Ureter (tissue), 1 donor: ENCODE measurements around the gene UBAC2. TPM values are rescaled to one million over a fixed set of nuclear protein-coding genes. Genes with fewer than 3 reads are reported as not detected.
A peak's percentile ranks its signal among the peaks of the same experiment; 100 is the strongest.

Experiments used
- DNase-seq: peaks from one replicate; pipeline ENCODE4 v3.0.0-alpha.2; 2020; ENCODE audit warnings: low spot score
- total RNA-seq: library from RNA; stranded (reverse); gene quantifications from one replicate; pipeline ENCODE4 v1.2.4, GENCODE V29; 2023
- donor health status: DM: yes; HTN: yes; CAD: no.

UBAC2 gene, protein sequence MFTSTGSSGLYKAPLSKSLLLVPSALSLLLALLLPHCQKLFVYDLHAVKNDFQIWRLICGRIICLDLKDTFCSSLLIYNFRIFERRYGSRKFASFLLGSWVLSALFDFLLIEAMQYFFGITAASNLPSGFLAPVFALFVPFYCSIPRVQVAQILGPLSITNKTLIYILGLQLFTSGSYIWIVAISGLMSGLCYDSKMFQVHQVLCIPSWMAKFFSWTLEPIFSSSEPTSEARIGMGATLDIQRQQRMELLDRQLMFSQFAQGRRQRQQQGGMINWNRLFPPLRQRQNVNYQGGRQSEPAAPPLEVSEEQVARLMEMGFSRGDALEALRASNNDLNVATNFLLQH
- total RNA-seq: 55.9 TPM

DNA sequence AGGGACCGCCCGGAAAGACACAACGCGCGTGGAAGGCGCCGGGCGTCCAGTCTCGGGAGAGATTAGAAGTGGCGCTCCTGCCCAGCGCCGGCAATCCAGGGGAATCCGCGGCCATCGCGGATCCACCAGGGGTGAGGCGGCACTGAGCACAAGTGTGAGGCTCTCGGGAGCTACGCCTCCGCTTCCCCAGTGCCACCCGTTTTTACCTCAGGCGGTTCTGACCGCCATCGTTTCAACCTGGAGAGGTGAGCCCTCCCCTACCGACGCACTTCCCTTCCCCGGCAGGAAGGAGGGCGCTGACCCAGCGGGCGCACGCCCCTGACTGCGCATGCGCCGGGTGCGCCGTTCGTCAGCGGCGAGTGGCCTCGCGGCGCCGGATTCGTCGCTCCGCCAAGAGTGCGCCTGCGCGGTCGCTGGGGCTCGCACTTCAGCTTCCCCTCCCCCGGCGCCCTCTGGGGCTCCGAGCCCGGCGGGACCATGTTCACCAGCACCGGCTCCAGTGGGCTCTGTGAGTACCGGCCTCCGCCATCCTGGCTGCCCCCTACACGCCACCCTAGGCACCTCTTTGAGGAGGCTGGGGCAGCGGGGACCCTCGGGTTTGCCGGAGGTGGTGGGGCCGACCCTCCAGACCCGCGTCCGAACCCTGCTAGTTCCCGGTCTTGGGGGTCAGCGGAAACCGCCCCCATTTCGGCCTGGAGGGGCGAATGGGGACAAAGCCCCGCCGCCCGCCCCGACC lies at the start of gene UBAC2:
Gene UBAC2, plus strand, starts transcription at position 423 of the 736 bp plus-strand sequence. Its CDS starts 55 bp downstream, at position 478.
- peak; percentile 95 for DNase-seq

DNA sequence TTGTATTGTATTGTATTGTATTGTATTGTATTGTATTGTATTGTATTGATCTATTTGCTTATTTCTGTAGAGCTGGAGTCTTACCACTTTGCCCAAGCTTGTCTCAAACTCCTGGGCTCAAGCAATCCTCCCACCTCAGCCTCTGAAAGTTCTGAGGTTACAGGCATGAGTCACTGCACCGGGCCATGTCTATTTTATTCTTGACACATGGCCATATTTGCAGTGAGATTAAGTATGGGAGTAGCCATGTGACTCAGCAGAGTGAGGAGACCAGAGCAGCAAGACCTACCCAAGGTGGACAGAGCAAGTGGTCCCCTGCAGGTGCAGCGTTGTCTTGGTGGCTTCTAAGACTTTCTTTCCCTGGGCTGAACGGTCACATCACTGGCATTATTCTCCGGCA lies 49.1 kb upstream of the UBAC2 start:
- DNase-seq: no peak

DNA sequence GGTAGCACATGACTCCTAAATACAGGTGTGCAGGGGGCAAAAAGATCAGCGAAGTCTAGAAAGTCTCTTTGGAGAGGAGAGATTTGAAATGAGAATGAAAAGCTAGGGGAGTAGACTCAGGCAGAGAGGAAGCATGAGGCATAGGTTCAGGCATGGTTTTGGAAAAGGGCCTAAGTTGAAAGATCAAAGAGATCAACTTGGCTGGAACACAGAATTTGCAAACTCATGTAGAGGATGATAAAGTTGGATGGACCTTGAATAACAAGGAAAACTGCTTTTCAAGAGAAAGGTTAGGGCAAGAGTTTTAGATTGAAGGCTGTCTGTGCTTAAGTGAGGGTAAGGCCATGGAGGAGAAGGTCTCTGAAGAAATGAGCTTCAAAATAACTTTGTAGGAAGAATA lies 47.4 kb upstream of the UBAC2 start:
- DNase-seq: no peak

DNA sequence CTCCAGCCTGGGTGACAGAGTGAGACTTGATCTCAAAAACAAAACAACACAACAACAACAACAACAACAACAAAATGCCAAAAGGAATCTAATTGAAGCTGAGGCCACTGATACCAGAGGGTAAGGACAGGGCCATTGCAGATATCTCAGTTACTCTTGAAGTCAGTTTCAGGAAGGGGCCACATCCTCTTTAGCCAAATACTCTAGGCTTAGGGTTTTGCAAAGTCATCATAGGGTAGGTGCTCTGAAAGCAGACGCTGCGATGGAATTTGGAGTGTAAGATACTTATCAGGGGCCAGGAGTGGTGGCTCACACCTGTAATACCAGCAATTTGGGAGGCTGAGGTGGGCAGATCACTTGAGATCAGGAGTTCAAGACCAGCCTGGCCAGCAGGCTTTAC lies 46.6 kb upstream of the UBAC2 start:
- no peak for DNase-seq

DNA sequence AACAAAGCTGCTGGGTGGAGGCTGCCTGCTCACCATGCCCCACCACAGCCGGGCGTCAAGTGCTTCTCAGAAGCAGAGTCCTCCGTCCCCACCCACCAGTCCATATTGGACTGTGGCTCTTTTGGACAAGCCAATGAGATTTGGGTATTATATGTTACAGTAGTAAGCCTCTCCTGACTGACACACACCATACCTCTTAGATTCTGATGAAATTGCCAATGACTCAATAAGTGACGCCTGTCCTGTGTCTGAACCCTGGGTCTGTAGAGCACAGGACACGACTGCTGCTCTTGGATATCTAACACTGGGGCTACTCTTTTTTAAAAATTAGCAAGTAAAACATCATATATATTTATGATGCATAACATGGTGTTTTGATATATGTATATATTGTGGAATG lies 44.8 kb upstream of the UBAC2 start:
- no peak for DNase-seq

DNA sequence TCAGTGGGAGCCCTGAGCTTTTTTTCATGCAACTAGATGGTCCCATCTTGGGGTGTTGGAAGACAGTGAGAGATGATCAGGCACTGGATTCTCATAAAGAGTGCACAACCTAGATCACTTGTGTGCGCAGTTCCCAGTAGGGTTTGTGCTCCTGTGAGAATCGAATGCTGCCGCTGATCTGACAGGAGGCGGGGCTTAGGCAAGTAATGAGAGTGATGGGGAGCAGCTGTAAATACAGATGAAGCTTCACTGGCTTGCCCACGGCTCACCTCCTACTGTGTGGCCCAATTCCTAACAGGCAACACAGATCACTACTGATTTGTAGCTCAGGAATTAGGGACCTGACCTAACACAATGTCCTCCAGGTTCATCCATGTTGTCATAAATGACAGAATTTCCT lies 43.6 kb upstream of the UBAC2 start:
- DNase-seq: no peak

DNA sequence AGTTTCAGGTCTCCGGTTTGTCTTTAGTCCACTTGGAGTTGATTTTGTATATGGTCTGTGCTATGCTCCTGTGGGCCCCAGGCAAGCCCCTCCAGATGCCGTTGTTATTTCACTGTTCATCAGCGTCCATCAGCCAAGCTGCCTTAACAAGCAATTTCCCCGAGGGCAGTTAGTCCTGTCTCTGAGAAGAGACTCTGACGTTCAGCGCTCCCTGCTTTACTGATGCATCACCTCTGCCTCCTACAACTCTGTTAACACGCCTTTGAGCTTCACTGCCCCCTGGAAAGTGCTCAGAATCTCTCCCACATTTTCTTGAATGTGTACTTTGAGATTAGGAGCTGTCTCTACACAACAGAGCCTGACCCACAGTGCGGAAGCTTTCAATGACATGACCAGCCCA lies 41.8 kb upstream of the UBAC2 start:
- no peak for DNase-seq

DNA sequence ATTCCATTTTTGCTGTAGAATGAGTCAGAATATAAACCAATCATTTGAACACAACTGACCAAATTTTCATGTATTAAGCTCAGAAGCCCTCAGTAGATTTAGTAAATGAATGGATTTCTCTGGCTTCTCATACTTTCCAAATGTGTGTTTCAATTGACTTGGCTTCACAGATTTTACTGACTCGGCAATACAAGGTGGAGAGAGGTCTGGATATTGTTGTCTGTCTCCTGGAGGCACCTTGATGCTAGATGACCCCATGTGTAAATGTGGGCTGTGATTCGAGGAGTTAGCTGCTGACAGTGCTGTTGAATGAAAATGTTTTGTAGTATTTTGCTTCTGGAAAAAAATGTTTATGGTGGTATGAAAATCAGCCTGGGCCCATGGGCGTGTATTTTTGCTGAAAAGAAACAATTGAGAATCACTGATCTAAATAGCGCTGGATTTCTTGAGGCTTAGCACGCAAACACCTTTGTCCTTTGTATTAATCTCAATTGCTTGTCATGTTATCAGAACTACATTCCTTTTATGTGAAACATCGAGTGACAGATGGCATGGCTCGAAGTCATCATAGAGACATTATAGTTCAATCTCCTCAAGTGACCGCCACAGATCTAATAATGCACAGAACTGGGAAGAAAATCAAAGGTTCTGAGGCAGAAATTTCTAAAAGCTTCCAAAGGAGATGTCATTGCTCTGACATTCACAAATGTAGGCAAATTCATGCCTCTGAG lies 41.2 kb upstream of the UBAC2 start:
- no peak for DNase-seq

DNA sequence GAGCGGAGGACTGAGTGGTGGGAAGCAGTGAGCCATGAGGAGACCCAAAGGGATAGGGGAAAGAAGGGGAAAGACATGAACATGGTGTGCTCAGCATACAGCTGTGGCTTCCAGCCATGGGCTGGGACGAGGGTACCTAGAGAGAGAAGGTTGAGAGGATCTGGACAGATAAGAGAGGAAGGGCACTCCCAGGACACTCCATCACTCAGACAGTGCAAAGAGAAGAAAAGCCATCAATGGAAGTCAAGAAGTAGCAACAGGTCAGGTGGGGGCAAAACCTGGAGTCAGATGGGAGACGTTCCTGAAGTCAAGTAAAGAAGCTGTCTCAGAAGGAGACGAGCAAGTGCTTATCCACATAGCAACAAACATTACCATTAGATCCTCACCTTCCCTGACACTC lies 40.2 kb upstream of the UBAC2 start:
- no peak for DNase-seq

DNA sequence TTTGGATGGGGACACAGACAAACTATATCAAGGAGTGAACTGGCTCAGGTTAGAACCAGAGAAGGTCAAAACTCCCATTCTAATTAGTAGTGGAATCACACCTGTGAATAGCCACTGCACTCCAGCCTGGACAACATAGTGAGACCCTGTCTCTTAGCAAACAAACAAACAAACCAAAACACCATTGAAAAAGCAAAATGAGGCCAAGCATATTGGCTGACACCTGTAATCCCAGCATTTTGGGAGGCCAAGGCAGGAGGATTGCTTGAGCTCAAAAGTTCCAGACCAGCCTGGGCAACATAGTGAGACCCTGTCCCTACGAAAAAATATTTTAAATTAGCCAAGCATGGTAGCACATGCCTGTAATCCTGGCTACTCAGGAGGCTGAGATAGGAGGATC lies 39.1 kb upstream of the UBAC2 start:
- DNase-seq: no peak

DNA sequence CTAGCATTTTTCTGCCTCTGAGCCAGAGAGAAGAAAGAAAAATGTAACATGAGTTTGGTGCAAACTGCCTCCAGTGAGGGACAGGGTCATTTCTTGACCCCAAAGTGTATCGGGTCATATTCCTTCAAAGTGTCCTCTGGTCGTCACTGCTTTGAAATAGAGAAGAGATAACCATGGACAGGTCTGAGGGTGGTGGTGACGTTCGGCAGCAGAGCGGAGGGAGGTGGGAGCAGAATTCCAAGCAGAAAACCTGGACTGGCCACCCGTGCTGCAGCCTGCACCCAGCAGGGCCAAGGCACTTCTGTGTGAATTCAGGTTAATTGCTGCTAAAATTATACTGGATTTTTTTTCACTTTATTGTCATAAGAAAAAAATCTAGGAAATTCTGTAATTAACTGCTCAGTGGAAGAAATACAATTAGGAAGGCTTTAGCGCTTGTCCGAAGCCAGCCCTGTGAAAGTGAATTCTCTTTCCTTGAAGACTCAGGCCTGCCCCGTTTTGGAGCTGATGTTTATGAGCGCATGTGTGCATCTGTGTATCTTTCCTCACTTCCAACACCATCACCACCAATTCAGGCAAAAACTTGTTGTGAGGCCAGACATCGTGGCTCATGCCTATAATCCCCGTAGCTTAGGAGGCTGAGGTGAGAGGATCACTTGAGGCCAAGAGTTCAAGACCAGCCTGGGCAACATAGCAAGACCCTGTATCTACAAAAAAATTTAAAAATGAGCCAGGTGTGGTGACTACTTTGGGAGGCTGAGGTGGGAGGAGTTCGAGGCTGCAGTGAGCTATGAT lies 37.9 kb upstream of the UBAC2 start:
- DNase-seq: no peak

DNA sequence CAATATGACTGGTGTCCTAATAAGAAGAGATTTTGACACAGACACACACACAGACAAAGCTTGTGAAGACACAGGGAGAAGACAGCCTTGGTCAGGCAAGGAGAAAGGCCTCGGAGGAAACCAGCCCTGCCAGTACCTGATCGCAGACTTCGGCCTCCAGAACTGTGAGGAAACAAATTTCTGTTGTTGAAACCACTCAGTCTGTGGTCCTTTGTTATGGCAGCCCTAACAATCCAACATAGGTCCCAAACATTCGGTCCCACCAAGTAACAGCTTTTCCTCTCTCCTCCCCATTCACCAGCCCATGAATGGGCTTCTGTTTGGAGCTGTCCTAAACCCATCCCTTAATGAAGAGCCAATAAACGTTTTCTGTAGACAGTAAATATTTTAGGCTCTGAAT lies 36.4 kb upstream of the UBAC2 start:
- DNase-seq: no peak

DNA sequence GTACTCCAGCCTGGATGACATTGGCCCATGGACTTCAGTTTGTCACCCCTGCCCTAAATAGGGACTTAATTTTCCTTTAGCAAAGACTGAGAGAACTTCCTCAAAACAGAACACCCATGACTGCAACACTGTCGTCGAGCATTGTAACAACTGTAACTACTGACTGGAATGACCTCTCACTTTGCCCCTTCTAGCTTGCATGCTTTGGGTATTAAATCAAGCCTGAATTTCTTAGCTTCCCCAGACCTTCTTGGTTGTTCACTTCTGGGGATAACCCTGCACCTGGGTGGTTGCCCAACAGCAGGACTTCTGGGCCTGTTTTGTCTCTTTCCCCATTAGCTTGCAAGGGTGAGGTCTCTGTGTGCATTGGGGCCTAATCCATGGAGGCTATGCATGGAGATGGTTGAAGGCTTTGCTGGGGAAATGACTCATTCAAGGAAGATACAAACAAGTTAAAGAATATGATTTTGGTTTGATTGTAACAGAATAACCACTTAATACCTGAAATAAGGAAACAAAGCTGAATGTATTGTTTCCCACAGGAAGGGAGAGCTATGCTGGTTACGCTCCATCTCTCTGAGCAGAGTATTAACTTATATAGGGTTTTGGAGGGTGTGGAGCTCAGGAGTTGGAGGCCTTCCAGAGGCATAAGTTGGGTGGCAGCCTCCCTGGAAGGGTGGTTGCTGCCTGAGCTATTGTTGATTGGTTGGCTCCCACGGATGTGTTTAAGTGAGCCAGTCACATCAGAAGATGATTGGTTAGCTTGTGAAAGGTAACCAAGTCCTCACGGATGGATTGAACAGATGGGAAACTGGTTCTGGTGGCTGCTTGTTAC lies 34.7 kb upstream of the UBAC2 start:
- no peak for DNase-seq

DNA sequence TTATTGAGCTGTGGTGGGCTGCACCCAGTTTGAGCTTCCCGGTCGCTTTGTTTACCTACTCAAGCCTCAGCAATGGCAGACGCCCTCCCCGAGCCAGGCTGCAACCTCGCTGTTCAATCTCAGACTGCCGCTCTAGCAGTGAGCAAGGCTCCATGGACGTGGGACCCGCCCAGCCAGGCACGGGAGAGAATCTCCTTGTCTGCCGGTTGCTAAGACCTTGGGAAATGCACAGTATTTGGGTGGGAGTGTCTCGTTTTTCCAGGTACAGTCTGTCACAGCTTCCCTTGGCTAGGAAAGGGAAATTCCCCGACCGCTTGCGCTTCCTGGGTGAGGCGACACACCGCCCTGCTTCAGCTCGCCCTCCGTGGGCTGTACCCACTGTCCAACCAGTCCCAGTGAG lies 27.7 kb upstream of the UBAC2 start:
- DNase-seq: peak; percentile 28

DNA sequence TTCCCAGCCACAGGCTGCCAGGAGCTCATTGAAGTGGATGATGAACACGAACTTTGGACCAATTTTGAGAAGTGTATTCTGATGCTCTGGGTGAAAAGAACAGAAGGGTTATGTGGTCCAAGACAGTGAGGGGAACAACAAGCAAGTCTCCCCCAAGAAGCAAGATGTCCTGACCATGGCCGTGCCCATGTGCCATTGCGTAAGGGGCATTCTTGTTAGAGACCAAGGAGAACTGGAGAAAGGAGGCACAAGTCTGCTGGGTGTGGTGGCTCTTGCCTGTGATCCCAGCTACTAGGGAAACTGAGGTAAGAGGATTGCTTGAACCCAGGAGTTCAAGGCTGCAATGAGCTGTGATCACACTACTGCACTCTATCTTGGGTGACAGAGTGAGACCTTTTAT lies 27.0 kb upstream of the UBAC2 start:
- no peak for DNase-seq

DNA sequence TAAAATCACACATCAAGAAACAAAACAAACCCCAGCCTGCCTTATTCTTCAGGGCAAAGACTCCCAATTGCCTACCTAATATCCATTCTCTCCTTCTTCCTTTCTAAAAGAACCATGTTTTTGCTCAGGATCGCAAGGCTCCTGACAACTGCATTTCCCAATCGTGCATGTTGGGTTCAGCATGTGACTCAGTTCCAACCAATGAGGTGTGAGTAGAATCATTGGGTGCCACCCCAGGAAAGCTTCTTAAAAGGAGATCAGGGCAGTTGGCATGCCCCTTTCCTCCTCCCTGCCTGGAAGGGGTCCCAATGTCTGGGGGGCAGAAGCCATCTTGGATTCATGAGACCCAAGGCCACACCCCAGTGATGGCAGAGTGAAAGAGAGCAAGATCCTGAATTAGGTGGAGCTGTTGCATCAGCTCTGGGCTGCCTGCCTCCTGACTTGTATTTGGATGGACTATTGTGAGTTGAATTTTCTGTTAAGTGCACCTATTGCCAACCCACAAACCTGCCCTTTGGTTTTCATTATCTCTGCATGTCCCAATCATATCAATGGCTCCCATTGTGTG lies 26.0 kb upstream of the UBAC2 start:
- no peak for DNase-seq

DNA sequence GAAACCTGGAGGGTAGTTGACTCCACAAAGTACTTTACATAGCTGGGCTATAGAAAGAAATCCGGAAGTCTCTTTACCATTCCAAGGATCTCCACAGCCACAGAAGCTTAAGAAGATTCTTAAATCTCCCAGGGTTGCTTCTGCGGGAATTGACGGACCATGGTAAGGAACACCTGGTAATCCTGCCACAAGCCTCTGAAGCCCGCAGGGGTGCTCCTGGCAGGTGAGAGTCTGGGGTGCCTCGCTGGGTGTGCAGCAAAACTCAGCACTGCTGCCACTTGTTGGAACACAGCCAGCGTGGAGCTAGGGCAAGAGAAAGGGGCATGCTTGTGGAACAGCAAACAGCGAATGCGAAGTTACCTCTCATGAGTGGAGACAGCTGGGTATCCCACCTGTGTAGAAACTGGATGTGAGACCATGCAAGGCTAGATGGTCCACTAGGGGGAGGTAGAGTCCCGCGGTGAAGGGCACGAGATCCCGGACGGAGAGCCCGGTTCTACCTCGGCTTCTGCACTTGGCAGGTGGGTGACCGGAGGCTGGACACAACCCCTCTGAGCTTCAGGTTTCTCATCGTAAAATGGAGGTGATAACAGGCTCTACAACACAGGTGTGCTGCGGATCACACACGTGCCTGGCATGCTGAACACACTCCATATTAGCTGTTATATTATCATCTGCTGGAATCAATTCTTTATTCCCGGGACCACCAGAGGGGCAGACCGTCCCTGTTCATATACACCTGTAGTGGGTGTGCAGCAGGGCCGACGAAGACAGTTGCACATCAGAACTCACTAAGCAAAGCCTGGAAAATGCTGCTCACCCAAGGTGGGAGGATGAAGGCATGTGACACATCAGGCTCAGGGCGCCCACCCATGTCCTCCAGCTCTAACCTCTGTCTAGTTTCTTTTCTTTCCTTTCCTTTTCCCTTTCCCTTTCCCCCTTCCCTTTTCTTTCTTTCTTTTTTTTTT lies 24.1 kb upstream of the UBAC2 start:
- DNase-seq: peak; percentile 77

DNA sequence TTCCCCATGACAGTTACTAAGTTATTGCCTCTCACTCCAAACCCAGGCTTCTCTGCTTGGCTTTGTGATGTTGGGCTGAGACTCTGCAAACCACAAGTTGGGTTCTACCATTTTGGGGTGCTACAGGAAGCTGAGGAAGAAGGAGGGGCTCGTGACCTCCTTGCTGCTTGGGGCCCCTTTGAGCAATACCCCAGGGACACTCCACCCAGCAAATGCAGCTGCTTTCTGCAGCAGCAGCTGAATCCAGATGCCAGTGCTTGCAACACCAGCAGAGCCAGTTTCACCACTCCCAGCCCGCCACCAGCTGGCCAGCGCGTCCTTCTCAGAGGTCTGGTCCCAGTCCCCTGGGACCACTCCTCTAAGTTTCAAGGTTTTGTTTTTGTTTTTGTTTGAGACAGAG lies 22.0 kb upstream of the UBAC2 start:
- no peak for DNase-seq

DNA sequence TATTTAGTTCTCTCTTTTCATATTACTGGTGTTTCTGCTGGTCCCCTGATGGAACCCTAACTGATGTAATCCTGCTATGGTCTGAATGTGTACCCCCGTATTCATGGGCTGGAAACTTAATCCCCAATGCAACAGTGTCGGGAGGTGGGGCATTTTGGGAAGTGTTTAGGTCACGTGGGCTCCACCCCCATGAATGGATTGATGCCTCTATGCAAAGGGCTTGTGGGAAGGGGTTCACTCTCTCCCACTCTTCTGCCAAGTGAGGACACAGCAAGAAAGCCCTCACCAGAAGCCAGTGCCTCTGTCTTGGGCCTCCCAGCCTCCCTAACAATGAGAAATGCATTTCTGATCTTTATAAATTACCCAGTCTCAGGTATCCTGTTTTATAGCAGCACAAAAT lies 21.2 kb upstream of the UBAC2 start:
- DNase-seq: no peak

DNA sequence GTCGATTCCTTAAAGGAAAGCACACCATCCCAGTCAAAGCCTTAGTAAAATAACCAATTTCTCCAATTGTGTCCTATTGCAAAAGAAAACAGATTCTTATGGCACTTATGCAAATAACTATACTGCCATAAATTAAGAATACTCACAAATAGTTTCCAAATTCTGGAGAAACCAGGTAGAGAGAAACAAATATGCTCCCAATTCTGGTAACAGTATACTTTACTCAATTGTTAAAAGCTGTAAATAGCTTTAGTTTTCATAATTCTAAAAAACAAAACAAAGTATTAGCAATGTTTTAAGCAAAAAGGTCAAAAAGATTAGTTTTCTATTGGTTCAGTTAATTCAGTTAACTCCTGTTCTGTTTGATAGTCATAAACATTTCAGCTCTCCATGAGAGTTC lies 18.2 kb upstream of the UBAC2 start:
- DNase-seq: no peak
